ENCODE measurements around the gene FANK1.
A peak's percentile ranks its signal among the peaks of the same experiment; 100 is the strongest.
"Not testable (repeated sequence)": the region's sequence is repeated elsewhere in the genome, so short reads cannot be mapped to it uniquely, and the experiment has no call there.

The FANK1 gene

DNA sequence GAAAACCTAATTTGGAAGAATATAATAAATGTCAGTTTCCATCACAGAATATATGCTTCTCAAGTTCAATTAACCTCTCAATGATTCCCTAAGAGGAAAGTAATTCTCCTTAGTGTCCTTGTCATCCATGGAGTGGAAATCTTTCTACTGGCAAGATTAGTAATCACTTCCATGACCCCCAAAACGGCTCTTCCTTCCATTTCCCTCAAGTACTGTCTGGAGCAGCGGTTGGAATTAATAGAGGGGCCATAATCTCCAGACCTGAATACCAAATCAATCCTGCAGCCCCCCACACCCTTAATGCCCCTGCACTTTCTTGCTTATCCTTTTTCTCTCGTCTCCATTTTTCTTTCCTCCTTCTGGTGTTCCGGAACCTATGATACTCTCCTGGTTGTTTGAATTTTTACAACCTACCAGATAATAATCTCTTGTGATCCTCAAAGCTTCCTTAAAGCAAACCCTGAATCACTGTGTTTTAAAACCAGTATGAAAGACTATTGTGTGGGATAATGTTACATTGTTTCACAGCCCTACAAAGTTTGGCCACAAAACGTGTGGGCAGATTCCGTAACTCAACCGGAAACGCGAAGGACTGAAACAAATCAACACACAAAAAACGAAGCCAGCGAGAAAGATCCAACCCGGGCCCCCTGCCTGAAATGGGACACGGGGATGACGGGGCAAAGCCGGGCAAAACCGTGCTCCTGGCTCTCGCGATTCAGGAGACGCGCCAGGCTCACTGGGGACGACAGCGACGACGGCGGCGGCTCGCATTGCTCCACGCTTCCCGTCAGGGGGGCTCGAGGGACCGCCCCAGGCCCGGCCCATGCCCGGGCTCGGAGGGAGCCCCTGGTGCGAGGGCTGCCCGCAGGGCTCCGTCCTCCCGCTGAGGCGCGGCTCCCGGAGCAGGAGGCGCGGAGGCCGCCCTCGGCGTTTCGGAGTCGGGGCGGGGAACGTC, 955 bp upstream of the FANK1 start:
- Histone ChIP-seq H3K4me3 (ENCODE audit: low read depth, low read length) (peak overlapping the region; percentile 61), H3K4me1 (ENCODE audit: control insufficient read depth, insufficient read depth, low read length) (peaks cover 13% of the 10 kb centered on the region), H3K9ac (ENCODE audit: low read depth, low read length) (peak overlapping the region; percentile 47)
- H3K36me3 ChIP-seq (ENCODE audit: control insufficient read depth, insufficient read depth, low read length); H3K27me3 ChIP-seq (ENCODE audit: control insufficient read depth, insufficient read depth, low read length); H3K9me3 ChIP-seq (ENCODE audit: control insufficient read depth, insufficient read depth, low read length): not testable (repeated sequence)

- H3K4me1 ChIP-seq (ENCODE audit: control insufficient read depth, insufficient read depth, low read length), result not testable (repeated sequence)
Observed at GRCh38 chr10:125897317-125897716, 953 bp downstream of the FANK1 start.

GRCh38 chr10:125900963-125901362, 4.6 kb downstream of the FANK1 start:
- H3K36me3 ChIP-seq (ENCODE audit: control insufficient read depth, insufficient read depth, low read length); H3K4me1 ChIP-seq (ENCODE audit: control insufficient read depth, insufficient read depth, low read length); H3K9ac ChIP-seq (ENCODE audit: low read depth, low read length); H3K9me3 ChIP-seq (ENCODE audit: control insufficient read depth, insufficient read depth, low read length); H3K4me3 ChIP-seq (ENCODE audit: low read depth, low read length); H3K27me3 ChIP-seq (ENCODE audit: control insufficient read depth, insufficient read depth, low read length): not testable (repeated sequence)

More at GRCh38 chr10:125897317-125897716, 953 bp downstream of the FANK1 start:
- not testable (repeated sequence) for H3K9me3 ChIP-seq (ENCODE audit: control insufficient read depth, insufficient read depth, low read length); H3K36me3 ChIP-seq (ENCODE audit: control insufficient read depth, insufficient read depth, low read length); H3K9ac ChIP-seq (ENCODE audit: low read depth, low read length); H3K27me3 ChIP-seq (ENCODE audit: control insufficient read depth, insufficient read depth, low read length)
- H3K4me3 ChIP-seq (ENCODE audit: low read depth, low read length), result peak overlapping the region; percentile 61

GRCh38 chr10:125903135-125903640, 6.8 kb downstream of the FANK1 start:
- not testable (repeated sequence) for H3K9ac ChIP-seq (ENCODE audit: low read depth, low read length); H3K4me1 ChIP-seq (ENCODE audit: control insufficient read depth, insufficient read depth, low read length); H3K9me3 ChIP-seq (ENCODE audit: control insufficient read depth, insufficient read depth, low read length); H3K4me3 ChIP-seq (ENCODE audit: low read depth, low read length); H3K36me3 ChIP-seq (ENCODE audit: control insufficient read depth, insufficient read depth, low read length); H3K27me3 ChIP-seq (ENCODE audit: control insufficient read depth, insufficient read depth, low read length)

GRCh38 chr10:125905069-125905994, 9.0 kb downstream of the FANK1 start:
- not testable (repeated sequence) for H3K27me3 ChIP-seq (ENCODE audit: control insufficient read depth, insufficient read depth, low read length); H3K9ac ChIP-seq (ENCODE audit: low read depth, low read length); H3K9me3 ChIP-seq (ENCODE audit: control insufficient read depth, insufficient read depth, low read length); H3K4me3 ChIP-seq (ENCODE audit: low read depth, low read length); H3K36me3 ChIP-seq (ENCODE audit: control insufficient read depth, insufficient read depth, low read length); H3K4me1 ChIP-seq (ENCODE audit: control insufficient read depth, insufficient read depth, low read length)

DNA sequence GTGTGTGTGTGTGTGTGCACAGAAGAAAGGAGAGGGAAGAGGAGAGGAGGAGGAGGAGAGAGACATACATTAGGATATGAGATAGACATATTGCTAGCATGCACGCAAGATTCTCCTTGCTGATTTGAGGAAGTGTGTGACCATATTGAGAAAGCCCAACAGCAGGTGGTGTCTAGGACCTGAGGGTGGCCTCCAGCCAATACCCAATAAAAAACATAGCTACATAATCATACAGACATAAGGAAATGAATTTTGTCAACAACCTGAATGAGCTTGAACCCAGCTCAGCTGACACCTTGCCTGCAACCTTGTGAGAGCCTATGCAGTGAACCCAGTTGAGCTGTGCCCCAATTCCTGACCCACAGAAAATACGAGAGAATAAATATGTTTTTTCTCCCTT, 11.2 kb downstream of the FANK1 start:
- H3K9ac ChIP-seq (ENCODE audit: low read depth, low read length); H3K4me3 ChIP-seq (ENCODE audit: low read depth, low read length); H3K4me1 ChIP-seq (ENCODE audit: control insufficient read depth, insufficient read depth, low read length); H3K9me3 ChIP-seq (ENCODE audit: control insufficient read depth, insufficient read depth, low read length); H3K27me3 ChIP-seq (ENCODE audit: control insufficient read depth, insufficient read depth, low read length); H3K36me3 ChIP-seq (ENCODE audit: control insufficient read depth, insufficient read depth, low read length): not testable (repeated sequence)

DNA sequence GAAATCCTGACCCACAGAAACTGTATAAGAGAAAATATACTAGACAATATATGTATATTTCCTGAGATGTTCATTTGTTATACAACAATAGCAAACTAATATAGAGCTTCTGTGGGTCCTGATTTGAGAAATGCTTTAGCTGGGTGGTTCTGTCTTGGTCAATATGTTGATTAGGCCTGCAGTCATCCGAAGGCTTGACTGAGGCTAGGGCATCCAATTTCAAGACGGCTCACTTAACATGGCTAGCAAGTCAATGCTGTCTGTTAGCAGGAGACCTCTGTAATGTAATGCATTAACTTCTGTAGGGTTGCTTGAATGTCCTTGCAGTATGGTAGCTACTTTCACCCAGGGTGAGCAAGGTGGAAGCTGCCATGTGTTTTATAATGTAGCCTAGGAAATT, 12.4 kb downstream of the FANK1 start:
- H3K27me3 ChIP-seq (ENCODE audit: control insufficient read depth, insufficient read depth, low read length); H3K9me3 ChIP-seq (ENCODE audit: control insufficient read depth, insufficient read depth, low read length); H3K9ac ChIP-seq (ENCODE audit: low read depth, low read length); H3K4me1 ChIP-seq (ENCODE audit: control insufficient read depth, insufficient read depth, low read length); H3K36me3 ChIP-seq (ENCODE audit: control insufficient read depth, insufficient read depth, low read length); H3K4me3 ChIP-seq (ENCODE audit: low read depth, low read length): not testable (repeated sequence)

DNA sequence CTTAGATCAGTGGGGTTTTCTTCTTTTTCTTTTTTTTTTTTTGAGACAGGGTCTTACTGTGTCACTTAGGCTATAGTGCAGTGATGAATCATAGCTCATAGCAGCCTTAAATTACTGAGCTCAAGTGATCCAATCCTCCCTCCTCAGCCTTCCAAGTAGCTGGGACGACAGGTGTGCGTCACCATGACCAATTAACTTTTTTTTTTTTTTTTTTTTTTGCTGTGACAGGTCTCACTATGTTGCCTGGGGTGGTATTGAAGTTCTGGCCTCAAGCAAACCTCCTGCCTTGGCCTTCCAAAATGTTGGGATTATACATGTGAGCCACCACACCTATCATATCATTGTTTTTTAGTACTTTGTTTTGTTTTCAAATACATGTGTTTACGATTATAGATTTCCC, 13.1 kb downstream of the FANK1 start:
- not testable (repeated sequence) for H3K9me3 ChIP-seq (ENCODE audit: control insufficient read depth, insufficient read depth, low read length); H3K9ac ChIP-seq (ENCODE audit: low read depth, low read length); H3K4me3 ChIP-seq (ENCODE audit: low read depth, low read length); H3K27me3 ChIP-seq (ENCODE audit: control insufficient read depth, insufficient read depth, low read length); H3K4me1 ChIP-seq (ENCODE audit: control insufficient read depth, insufficient read depth, low read length); H3K36me3 ChIP-seq (ENCODE audit: control insufficient read depth, insufficient read depth, low read length)

DNA sequence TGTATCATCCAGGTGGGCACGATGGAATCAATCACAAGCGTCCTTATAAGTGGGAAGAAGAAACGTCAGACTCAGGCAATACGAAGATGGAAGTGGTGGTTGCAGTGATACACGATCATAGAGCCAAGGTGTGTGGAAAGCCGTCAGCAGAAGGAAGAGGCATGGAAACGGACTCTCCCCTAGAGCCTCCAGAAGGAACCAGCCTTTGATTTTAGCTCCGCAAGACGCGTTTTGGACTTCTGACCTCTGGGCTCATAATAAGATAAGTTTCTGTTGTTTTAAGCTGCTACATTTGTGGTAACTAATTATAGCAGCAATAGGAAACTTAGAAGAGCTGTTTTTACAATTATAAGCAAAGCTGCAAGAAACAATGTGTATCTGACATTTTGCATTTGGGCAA, 14.8 kb downstream of the FANK1 start:
- no peaks in the 10 kb centered on the region for H3K27me3 ChIP-seq (ENCODE audit: control insufficient read depth, insufficient read depth, low read length)
- no peak overlapping the region for H3K9ac ChIP-seq (ENCODE audit: low read depth, low read length)
- no peak overlapping the region for H3K4me3 ChIP-seq (ENCODE audit: low read depth, low read length)
- no peaks in the 10 kb centered on the region for H3K4me1 ChIP-seq (ENCODE audit: control insufficient read depth, insufficient read depth, low read length)
- H3K9me3 ChIP-seq (ENCODE audit: control insufficient read depth, insufficient read depth, low read length), result peaks cover 3% of the 10 kb centered on the region
- no peaks in the 10 kb centered on the region for H3K36me3 ChIP-seq (ENCODE audit: control insufficient read depth, insufficient read depth, low read length)

DNA sequence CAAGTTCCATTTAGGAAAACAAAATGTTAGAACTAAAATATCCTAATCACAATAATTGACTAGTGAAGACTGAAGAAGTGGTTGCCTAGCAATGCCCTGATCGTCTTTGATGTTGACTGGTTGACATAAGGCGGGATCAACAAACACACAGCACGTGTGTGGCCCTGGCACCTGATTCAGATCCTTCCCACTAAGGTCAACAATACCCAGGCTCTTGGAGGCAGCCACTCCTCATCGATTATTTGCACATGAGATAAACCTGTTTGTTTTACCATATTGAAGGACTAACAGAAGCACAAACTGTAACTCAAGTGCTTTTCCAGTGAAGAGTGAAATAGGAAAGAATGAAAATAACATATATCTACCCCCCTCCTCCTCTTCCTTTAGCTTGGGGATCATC, 15.6 kb downstream of the FANK1 start:
- no peaks in the 10 kb centered on the region for H3K36me3 ChIP-seq (ENCODE audit: control insufficient read depth, insufficient read depth, low read length)
- no peak overlapping the region for H3K4me3 ChIP-seq (ENCODE audit: low read depth, low read length)
- H3K9ac ChIP-seq (ENCODE audit: low read depth, low read length), result no peak overlapping the region
- H3K27me3 ChIP-seq (ENCODE audit: control insufficient read depth, insufficient read depth, low read length), result no peaks in the 10 kb centered on the region
- peaks cover 3% of the 10 kb centered on the region for H3K9me3 ChIP-seq (ENCODE audit: control insufficient read depth, insufficient read depth, low read length)
- H3K4me1 ChIP-seq (ENCODE audit: control insufficient read depth, insufficient read depth, low read length), result peaks cover 2% of the 10 kb centered on the region

GRCh38 chr10:125913277-125913676, 16.9 kb downstream of the FANK1 start:
- H3K9ac ChIP-seq (ENCODE audit: low read depth, low read length); H3K36me3 ChIP-seq (ENCODE audit: control insufficient read depth, insufficient read depth, low read length); H3K9me3 ChIP-seq (ENCODE audit: control insufficient read depth, insufficient read depth, low read length); H3K4me1 ChIP-seq (ENCODE audit: control insufficient read depth, insufficient read depth, low read length); H3K27me3 ChIP-seq (ENCODE audit: control insufficient read depth, insufficient read depth, low read length); H3K4me3 ChIP-seq (ENCODE audit: low read depth, low read length): not testable (repeated sequence)
